Breast epithelium (tissue), 4 donors: ENCODE measurements around the gene SCLY. TPM values are rescaled to one million over a fixed set of nuclear protein-coding genes. Genes with fewer than 3 reads are reported as not detected.

Source experiments
- DNase-seq, 2 donors: peaks; one replicate each; pipeline ENCODE4 v3.0.0-alpha.2; 2019; ENCODE audit warnings: low spot score in 2 of 2
- H3K27ac ChIP-seq, 2 donors: fragments of 200-600 bp; sonication (generic) in 1 of 2; one replicate each; pipeline ENCODE4 v1.5.1; 2016 to 2019; ENCODE audit warnings: mild to moderate bottlenecking in 1 of 2
- H3K27me3 ChIP-seq, 2 donors: fragments of 200-600 bp; sonication (generic) in 1 of 2; one replicate each; pipeline versions ENCODE4 v1.5.1 to v1.6.0; 2017 to 2019; ENCODE audit warnings: control low read depth in 1 of 2, mild to moderate bottlenecking in 1 of 2
- H3K36me3 ChIP-seq: fragments of 200-600 bp; one replicate; pipeline ENCODE4 v1.5.1; 2019
- H3K4me1 ChIP-seq, 2 donors: fragments of 200-600 bp; sonication (generic); one replicate each; pipeline ENCODE4 v1.5.1; 2016 to 2019; ENCODE audit warnings: control low read depth in 1 of 2
- H3K4me3 ChIP-seq, 3 donors: fragments of 200-600 bp; sonication (generic); 1 replicate in 2 of 3; 2 replicates in 1 of 3; pipeline ENCODE4 v1.5.1; 2016 to 2019; ENCODE audit warnings: mild to moderate bottlenecking in 3 of 3, moderate library complexity in 2 of 3
- H3K9me3 ChIP-seq, 2 donors: fragments of 200-600 bp; sonication (generic) in 1 of 2; one replicate each; pipeline ENCODE4 v1.5.1; 2016 to 2019; ENCODE audit warnings: control low read depth in 1 of 2
- CTCF ChIP-seq, 3 donors: fragments of 450-650 bp; IDR thresholded peaks; one replicate each; pipeline ENCODE4 v1.5.1; 2016 to 2017; ENCODE audit warnings: antibody characterized with exemption in 3 of 3, mild to moderate bottlenecking in 3 of 3, moderate library complexity in 3 of 3
- POLR2A ChIP-seq: fragments of 450-650 bp; IDR thresholded peaks from one replicate; pipeline ENCODE4 v1.6.1; 2016; ENCODE audit warnings: antibody characterized with exemption, mild to moderate bottlenecking, moderate library complexity
- POLR2AphosphoS5 ChIP-seq, 3 donors: sonication (generic); formaldehyde crosslinking; IDR thresholded peaks; one replicate each; pipeline ENCODE4 v1.6.1; 2017; ENCODE audit warnings: antibody characterized with exemption in 3 of 3
- intact Hi-C: fragments of 100-400 bp; cut with DNase I; formaldehyde crosslinking; loops from one replicate; pipeline ENCODE4 v1.15.1; 2023; ENCODE audit warnings: low total_unique reads
- total RNA-seq, 3 donors: library from RNA; depleted of rRNA; stranded (reverse); fragments of >200 nt; gene quantifications; one replicate each; pipeline ENCODE4 v1.1.0, GENCODE V29; 2016

Gene SCLY
- total RNA-seq, 3 donors from 2014 or later: 11.2 to 16.7 (median 12.1) TPM

- Histone ChIP-seq H3K4me1 (no peaks in the 10 kb centered on the region), H3K4me3 (no peak overlapping the region), H3K9me3 (no peaks in the 10 kb centered on the region), H3K27ac (no peak overlapping the region), H3K27me3 (no peaks in the 10 kb centered on the region), H3K36me3 (no peaks in the 10 kb centered on the region)
- intact Hi-C loops: no loop called here
- no peak for TF ChIP-seq CTCF (IDR thresholded peaks at IDR 0.05)
- no peak for TF ChIP-seq POLR2A
- TF ChIP-seq POLR2AphosphoS5 (IDR thresholded peaks at IDR 0.05): no peak
- DNase-seq: peak in 1 of 2 donors; percentile 15
Measured at GRCh38 chr2:238096311-238097011, 35.7 kb downstream of the SCLY start.

- no peak for TF ChIP-seq POLR2A
- no peak for TF ChIP-seq CTCF (IDR thresholded peaks at IDR 0.05)
- TF ChIP-seq POLR2AphosphoS5 (IDR thresholded peaks at IDR 0.05): no peak
- no peaks in the 10 kb centered on the region for H3K36me3 ChIP-seq
- H3K27ac ChIP-seq: no peak overlapping the region
- intact Hi-C loops: no loop called here
- H3K9me3 ChIP-seq: no peaks in the 10 kb centered on the region
- DNase-seq: peak in 1 of 2 donors; percentile 6
- H3K4me3 ChIP-seq: no peak overlapping the region
- H3K4me1 ChIP-seq: no peaks in the 10 kb centered on the region
- H3K27me3 ChIP-seq: no peaks in the 10 kb centered on the region
Measured at GRCh38 chr2:238097201-238097987, 36.6 kb downstream of the SCLY start.

GRCh38 chr2:238097988-238098871 lies 37.4 kb downstream of the SCLY start:
- Histone ChIP-seq H3K4me3 (no peak overlapping the region), H3K9me3 (no peaks in the 10 kb centered on the region), H3K36me3 (no peaks in the 10 kb centered on the region), H3K27ac (no peak overlapping the region), H3K27me3 (no peaks in the 10 kb centered on the region), H3K4me1 (no peaks in the 10 kb centered on the region)
- intact Hi-C loops: no loop called here
- no peak for DNase-seq
- TF ChIP-seq POLR2AphosphoS5 (IDR thresholded peaks at IDR 0.05) (no peak), CTCF (IDR thresholded peaks at IDR 0.05) (no peak), POLR2A (no peak)

GRCh38 chr2:238098901-238099713 lies 38.3 kb downstream of the SCLY start:
- no peak overlapping the region for H3K4me3 ChIP-seq
- no peaks in the 10 kb centered on the region for H3K36me3 ChIP-seq
- no peaks in the 10 kb centered on the region for H3K4me1 ChIP-seq
- intact Hi-C loops: no loop called here
- DNase-seq: no peak
- H3K27ac ChIP-seq: no peak overlapping the region
- no peaks in the 10 kb centered on the region for H3K9me3 ChIP-seq
- H3K27me3 ChIP-seq: no peaks in the 10 kb centered on the region
- TF ChIP-seq CTCF (IDR thresholded peaks at IDR 0.05): no peak
- TF ChIP-seq POLR2A: no peak
- TF ChIP-seq POLR2AphosphoS5 (IDR thresholded peaks at IDR 0.05): no peak
